ENCODE results near the gene EEF2K.

EEF2K gene

DNA sequence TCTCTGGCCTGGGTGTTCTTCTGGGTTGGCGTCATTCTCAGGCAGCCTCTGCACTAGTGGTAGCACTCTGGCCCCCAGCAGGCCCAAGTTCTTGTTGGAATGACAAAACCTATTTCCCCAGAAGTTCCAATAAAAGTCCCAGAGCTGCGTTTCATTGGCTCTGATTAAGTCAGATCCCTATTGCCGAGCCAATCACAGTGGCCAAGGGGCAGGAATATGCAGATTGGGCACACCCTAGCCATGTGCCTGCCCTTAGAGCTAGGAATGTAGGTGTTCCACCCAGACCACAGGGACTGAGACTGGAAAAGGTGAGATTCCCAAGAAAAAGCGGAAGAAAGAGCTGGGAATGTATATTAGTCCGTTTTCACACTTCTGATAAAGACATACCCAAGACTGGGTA lies 46.2 kb downstream of the EEF2K start:
- TF ChIP-seq, protein P1, sequence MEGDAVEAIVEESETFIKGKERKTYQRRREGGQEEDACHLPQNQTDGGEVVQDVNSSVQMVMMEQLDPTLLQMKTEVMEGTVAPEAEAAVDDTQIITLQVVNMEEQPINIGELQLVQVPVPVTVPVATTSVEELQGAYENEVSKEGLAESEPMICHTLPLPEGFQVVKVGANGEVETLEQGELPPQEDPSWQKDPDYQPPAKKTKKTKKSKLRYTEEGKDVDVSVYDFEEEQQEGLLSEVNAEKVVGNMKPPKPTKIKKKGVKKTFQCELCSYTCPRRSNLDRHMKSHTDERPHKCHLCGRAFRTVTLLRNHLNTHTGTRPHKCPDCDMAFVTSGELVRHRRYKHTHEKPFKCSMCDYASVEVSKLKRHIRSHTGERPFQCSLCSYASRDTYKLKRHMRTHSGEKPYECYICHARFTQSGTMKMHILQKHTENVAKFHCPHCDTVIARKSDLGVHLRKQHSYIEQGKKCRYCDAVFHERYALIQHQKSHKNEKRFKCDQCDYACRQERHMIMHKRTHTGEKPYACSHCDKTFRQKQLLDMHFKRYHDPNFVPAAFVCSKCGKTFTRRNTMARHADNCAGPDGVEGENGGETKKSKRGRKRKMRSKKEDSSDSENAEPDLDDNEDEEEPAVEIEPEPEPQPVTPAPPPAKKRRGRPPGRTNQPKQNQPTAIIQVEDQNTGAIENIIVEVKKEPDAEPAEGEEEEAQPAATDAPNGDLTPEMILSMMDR (IDR thresholded peaks at IDR 0.05), result no peak

- TF ChIP-seq, protein P1 (IDR thresholded peaks at IDR 0.05), result no peak
Observed at GRCh38 chr16:22253272-22253671, 47.2 kb downstream of the EEF2K start.

GRCh38 chr16:22255335-22255734 lies 49.3 kb downstream of the EEF2K start:
- TF ChIP-seq, protein P1 (IDR thresholded peaks at IDR 0.05), result no peak

- TF ChIP-seq, protein P1 (IDR thresholded peaks at IDR 0.05), result no peak
Observed at GRCh38 chr16:22257440-22257839, 51.4 kb downstream of the EEF2K start.

DNA sequence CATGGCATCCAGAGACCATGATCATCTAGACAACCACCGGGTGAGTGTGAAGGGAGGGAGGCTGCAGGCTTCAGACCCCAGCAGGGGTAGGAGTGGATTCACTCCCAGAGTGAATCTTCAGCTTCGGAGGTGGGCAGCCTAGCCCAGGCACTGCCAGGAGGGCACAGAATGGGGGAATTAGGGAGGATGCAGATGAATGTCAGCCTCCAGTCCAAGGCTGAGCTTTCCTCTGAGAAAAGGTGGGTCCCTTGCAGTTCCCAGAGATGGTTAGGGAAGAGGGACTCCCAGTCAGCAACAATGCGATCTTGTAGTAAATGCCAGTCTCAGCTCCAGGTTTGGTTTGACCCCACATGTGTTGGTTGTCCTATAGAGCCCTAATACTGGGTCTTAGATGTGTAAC lies 54.4 kb downstream of the EEF2K start:
- TF ChIP-seq, protein P1 (IDR thresholded peaks at IDR 0.05), result no peak

- TF ChIP-seq, protein P1 (IDR thresholded peaks at IDR 0.05), result no peak
Observed at GRCh38 chr16:22262460-22262859, 56.4 kb downstream of the EEF2K start.

DNA sequence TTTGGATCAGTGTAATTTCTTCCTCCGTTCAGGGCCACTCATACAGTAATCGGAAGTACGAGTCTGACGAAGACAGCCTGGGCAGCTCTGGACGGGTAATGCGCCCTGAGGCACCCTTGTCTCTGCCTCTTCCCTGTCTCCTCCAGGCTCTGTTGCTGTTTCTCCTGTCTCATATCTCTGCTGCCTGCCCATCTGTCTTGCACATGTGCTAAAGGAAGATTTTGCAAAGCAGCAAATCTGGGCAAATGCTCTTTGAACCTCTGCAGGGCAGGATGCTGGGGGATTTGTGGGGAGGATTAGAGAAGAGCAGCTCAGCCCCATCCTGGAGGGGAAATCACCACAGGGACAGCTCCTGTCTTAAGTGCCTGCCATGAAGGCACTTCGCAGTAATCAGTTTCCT lies 58.7 kb downstream of the EEF2K start:
- TF ChIP-seq, protein P1 (IDR thresholded peaks at IDR 0.05), result no peak

DNA sequence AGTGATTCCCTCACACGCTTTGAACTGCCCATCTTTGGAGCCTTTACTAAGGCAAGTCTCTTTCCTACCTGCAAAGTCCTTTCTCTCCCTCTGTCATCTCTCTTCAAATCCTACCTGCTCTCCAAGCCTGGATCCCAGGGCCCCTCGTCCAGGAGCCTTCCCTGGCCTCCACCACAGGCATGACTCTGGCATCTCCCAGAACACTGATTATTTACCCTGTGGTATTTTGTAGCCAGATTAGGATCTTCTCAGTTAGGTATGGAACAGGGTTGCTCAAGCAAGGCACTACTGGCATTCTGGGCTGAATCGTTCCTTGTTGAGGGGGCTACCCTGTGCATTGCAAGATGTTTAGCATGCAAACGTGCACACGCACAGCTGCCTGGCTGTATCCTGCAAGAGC lies 59.3 kb downstream of the EEF2K start:
- TF ChIP-seq, protein P1 (IDR thresholded peaks at IDR 0.05), result no peak
